GM19351 (cell line): Measurements from ENCODE around the gene POGLUT2.

Experiments
- ATAC-seq: cut with Tn5 transposase; IDR thresholded peaks from one replicate; pipeline ENCODE4 v1.9.1; 2021; ENCODE audit warnings: mild to moderate bottlenecking, moderate library complexity; ENCODE audit not compliant: unreplicated experiment

The POGLUT2 gene

DNA sequence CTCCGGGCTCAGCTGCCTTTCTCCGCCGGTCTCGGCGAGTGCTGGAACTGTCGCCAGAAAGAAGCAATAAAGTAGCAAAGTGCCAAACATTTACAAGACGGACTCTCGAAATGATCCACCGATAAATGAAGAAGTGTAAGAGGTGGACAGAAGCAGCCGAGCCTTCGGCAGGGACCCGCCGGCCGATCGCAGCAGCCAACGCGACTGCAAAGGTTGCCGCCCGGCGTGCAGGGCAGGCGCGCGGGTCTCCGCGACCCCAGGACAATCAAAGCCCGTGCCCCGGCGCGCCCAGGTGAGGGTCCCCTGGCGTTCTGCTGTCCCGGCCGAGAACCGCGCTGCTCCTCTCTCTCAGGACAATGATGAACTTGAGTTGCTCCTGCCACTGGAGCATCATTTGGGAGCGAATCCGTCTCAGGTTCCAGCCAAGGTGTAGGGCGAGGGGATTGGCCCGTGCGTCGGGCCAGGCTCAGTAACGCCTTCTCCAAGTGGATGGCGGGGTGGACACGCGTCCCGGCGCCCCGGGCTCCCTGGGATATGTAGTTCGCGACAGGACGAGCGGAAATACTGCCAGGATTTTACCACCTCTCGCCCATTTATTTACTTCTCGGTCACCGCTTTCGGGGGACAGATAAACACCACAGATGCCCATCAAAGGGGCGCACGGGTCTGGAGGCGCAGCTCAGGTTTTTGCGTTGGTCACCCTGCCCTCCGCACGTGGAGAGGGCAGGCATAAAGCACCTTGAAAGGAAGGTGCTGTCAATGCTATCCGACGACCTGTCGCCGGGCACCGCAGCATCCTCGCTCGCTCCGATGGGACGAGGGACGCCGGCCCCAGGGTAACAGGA, at the start of gene POGLUT2, which contains the start of gene BIVM:
POGLUT2 (minus strand) TSS at position 396 of the 845 bp plus-strand sequence; CDS start at position 90, 306 bp downstream.
BIVM (plus strand) TSS at position 539 of the 845 bp plus-strand sequence. CDS start 8,149 bp downstream, outside the sequence.
- peak; percentile 73 for ATAC-seq

DNA sequence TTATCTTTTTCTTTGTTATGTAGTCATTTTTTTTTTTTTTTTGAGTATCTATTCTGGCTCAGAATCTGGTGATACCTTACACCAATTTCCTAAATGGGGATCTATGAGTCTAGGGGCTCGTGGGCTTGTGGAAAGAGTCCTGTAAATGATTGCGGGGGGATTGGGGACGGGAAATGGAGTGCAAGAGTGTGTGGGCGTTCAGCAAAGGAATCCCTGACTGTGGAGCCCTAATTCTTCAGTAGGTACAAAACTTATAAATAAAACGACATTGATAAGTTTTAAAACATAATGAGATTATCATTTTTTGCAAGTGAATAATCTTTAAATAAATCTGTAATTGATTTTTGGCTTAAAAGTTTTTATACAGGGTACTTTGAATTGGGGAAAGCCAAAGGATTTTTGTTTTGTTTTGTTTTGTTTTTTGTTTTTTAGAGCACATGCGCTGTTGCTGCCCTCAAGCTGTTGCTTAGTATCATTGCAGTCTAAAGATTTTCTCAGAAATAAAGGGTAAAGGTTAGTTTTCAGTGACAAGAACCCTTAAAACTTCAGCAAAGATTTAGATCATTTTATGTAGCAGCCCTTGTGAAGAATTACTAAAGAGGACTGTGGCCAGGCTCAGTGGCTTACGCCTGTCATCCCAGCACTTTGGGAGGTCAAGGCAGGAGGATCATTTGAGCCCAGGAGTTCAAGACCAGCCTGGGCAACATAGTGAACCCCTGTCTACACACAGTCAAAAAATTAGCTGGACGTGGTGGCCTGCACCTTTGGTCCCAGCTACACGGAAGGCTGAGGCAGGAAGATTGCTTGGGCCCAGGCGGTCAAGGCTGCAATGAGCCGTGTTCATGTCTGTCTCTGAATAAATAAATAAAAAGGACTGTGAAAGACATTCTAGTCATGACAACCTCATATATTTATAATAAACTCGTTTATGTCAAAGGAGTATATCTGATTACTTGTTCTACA, 48.8 kb upstream of the POGLUT2 start:
- ATAC-seq, result peak; percentile 15

DNA sequence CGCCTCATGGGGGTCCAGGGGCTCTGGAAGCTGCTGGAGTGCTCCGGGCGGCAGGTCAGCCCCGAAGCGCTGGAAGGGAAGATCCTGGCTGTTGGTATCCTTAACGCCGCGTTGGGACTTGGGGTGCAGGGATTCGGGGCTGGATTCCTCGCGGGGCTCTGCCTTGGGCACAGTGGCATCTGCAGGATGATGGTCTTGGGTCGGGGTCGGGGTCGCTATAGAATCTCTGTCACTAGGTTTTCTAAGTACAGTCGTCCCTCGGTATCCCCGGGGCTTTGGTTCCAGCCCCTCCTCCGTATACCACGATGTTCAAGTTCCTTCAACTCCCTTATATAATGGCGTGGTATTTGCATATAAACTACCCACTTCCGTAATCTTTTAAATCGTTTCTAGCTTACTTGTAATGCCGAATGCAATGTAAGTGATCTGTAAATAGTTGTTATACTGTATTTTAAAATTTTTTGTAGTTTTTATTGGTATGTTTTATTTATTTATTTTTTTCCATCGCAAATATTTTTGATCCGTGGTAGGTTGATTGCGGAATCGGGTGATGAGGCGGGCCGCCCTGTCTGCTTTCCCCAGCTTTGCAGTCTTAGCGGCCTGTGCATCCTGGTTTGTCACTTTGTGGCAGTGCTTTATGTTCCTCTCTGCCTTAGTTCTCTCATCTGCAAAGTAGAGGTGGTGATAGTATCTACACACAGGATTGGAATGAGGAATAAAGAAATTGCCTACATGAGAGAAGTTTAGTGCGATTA, 47.7 kb upstream of the POGLUT2 start:
- peak; percentile 39 for ATAC-seq

GRCh38 chr13:102845630-102846260, 47.0 kb upstream of the POGLUT2 start, which contains the start of gene ERCC5:
ERCC5 (plus strand) TSS chr13:102846032; CDS start chr13:102846267, 235 bp downstream.
- peak; percentile 76 for ATAC-seq

DNA sequence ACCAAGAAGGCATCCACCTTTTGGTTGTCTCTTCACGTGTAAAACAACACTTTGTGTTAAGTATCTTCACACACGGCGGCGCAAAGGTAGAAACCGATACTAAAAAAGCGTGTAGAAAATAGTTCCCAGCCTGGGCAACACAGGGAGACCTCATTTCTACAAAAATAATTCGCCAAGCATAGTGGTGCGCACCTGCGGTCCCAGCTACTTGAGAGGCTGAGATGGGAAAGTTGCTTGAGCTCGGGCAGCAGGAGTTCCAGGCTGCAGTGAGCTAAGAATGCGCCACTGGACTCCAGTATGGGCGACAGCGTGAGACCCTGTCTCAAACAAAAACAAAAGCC, 46.5 kb upstream of the POGLUT2 start:
- peak; percentile 18 for ATAC-seq

GRCh38 chr13:102839462-102839861, 40.7 kb upstream of the POGLUT2 start:
- ATAC-seq, result no peak

DNA sequence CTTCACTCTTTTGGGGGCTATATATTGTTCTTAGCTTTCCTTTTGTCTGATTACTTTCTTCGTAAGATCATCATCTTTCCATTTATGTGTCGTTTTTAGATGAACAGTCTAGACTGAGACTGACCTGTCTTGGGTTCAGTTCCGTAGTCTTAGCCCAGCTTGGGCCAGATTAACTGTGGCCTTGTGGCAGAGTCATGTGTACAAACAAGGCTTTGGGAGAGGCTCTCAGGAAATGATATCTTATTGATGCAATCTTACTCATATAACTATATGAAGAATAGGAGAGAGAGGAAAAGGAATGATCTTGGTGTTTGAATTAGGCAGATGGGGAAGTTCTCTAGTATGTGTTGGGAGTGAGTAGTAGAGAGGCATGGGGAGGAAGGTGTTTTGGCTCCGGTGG, 40.2 kb upstream of the POGLUT2 start:
- no peak for ATAC-seq

GRCh38 chr13:102838273-102838672, 39.5 kb upstream of the POGLUT2 start:
- ATAC-seq, result no peak

DNA sequence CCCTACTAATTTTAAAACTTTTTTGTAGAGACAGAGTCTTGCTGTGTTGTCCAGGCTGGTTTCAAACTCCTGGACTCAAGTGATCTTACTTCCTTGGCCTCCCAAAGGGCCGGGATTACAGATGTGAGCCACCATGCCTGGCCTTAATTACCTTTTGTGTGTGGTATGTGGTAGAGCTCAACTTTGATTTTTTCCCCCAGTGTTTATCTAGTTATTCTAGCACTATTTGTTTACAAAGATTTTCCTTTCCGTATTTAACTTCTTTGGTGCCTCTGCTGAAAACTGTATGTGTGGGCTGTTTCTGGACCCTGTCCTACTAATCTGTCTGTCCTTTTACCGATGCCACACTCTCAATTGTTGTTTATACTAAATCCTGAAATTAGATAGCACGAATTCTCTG, 37.7 kb upstream of the POGLUT2 start:
- ATAC-seq, result no peak

- ATAC-seq, result no peak
These were observed 31.9 kb upstream of the POGLUT2 start for GRCh38 chr13:102830646-102831045.

DNA sequence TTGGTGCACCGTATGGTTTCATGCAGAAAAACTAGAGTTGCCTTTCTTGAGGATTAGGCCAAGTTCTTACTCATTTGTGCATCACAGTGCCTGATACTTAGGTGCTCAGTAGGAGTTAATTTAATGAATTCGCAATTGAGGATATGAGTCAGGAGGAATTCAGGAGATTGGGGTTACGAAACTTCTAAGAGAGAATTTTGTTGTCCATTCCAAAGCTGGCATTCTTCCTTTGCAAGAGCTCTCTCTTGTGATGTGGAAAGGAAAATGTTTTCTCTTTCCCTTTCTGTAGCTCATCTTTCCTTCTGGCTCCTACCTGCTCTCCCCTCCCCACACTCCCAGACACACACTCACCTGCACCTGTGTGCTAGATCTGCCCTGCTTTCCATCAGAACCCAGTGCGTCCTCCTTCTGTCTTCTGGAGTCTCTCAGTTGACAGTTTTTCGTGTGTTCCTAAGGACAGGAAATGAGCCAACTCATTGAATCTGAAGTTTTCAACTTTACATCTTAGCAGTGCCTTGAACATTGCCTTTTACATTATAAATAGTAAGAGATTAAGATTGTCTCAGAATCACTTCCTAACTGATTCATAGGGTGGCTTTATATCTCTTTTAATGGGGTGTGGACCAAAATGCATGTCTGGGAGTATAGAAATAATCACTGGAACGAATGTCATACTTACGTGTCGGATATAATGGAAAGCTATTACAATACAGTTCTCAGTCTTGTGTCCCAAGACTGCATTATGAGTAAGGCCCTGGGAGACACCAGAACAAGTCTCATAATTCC, 27.3 kb upstream of the POGLUT2 start:
- no peak for ATAC-seq

- ATAC-seq, result no peak
These were observed 26.6 kb upstream of the POGLUT2 start for GRCh38 chr13:102825400-102825799.

- no peak for ATAC-seq
These were observed 19.1 kb upstream of the POGLUT2 start for GRCh38 chr13:102817907-102818306.

DNA sequence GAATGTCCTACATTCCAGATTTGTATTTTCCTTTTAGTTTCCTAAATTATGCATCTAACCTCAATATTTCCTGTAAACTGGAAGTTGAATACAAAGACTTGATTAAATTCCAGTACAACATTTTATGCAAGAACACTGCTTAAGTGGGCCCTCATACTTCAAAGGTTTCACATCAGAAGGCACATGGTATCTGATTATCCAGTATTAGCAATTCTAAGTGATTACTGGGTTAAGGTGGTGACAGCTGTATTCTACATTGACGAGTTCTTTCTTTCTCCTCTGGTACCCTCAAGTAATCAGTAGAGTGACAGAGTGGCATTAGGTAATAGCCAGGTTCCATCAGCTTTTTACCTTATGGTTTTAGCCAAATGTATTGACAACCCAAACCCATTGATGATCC, 18.5 kb upstream of the POGLUT2 start:
- ATAC-seq, result no peak

DNA sequence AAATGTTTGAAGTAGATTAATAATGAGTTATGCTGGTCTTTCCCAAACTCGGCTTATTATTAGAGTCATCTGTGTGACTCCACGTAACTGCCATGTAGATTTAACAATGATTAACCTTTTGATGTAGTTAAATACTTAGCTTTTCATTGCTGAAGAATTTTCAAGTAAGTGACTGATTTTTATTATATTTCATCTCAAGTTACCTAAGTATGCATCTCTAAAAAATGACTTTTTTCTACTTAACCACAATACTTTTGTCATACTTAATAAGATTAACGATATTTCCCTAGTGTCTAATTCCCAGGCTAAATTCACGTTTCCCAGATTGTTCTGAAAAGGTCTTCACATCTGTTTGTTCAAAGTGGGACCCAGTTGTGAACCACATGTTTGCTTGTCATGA, 17.9 kb upstream of the POGLUT2 start:
- ATAC-seq, result no peak

DNA sequence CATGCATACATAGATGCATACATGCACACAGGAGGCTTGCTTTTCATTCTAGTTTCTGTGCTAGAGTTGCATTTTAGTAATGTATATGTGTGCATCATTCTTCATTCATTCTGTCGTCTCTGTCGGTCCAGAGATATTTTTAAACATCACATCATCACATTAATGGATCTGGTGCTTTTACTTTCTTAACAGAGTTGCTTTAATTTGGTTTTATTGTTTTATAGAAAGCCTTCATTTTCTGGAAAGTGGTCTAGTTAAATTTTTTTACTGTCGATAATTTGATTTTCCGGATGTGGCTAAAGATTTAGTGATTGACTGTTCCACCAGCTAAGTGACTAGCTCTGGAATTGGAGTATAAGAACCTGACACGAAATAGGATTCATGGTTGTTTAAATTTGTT, 17.0 kb upstream of the POGLUT2 start:
- no peak for ATAC-seq

DNA sequence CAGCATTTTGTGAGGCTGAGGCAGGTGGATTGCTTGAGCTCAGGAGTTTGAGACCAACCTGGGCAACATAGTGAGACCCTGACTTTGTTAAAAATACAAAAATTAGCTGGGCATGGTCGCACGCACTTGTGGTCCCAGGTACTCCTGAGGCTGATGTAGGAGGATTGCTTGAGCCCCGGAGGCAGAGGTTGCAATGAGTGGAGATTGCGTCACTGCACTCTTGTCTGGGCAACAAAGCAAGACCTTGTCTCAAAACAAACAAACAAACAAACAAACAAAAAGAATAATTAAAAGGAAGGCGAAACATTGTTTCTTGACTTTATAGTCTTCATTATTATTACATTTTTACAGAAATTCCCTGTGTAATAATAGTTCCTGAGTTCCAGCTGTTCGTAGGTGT, 16.0 kb upstream of the POGLUT2 start:
- no peak for ATAC-seq

- ATAC-seq, result no peak
These were observed 15.3 kb upstream of the POGLUT2 start for GRCh38 chr13:102814025-102814607.

DNA sequence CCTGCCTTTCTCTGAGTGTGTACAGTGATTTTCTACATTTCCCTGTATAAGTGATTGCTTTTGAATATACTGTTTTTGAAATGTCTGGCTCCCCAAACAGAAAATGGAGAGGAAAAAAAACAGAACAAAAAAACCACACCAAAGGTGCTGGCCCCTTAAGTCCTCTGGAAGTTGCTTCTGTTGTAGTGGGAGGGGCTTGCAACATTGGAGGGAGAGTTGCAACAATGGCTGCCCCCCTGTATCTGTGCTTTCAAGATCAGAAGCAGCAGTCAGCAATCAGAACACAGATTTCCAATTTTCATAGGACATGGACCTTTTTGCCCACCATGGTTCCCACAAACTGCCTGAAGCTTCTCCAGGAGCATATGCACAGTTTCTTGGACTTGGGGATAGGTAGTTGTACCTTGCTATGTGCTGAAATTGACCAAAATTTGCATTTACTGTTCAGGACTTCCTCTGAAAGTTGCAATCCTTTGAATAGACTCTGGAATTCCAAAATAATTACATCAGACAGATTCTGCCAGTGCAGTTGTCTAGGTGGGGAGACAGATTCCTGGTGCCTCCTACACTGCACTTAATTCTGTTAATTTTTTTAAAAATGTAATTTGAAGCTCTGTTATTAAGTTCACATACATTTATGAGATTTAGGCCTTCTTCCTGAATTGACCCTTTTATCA, 14.0 kb upstream of the POGLUT2 start:
- no peak for ATAC-seq
